ENCODE results near the gene ASTN1.

The ASTN1 gene

GRCh38 chr1:177163844-177164379, 600 bp downstream of the ASTN1 start:
- DNase-seq (ENCODE audit: extremely low read depth, low read depth), result no peak

GRCh38 chr1:177162243-177162642, 2.3 kb downstream of the ASTN1 start:
- no peak for TF ChIP-seq CTCF (IDR thresholded peaks at IDR 0.05; ENCODE audit: low read depth, low read length)
- DNase-seq (ENCODE audit: extremely low read depth, low read depth), result no peak

More at GRCh38 chr1:177163844-177164379, 600 bp downstream of the ASTN1 start:
- no peak for TF ChIP-seq CTCF (IDR thresholded peaks at IDR 0.05; ENCODE audit: low read depth, low read length)

GRCh38 chr1:177146499-177146898, 18.0 kb downstream of the ASTN1 start:
- TF ChIP-seq CTCF (IDR thresholded peaks at IDR 0.05; ENCODE audit: low read depth, low read length), result no peak
- DNase-seq (ENCODE audit: extremely low read depth, low read depth), result no peak

- DNase-seq (ENCODE audit: extremely low read depth, low read depth), result no peak
- TF ChIP-seq CTCF (IDR thresholded peaks at IDR 0.05; ENCODE audit: low read depth, low read length), result no peak
These were observed 19.1 kb downstream of the ASTN1 start for GRCh38 chr1:177145106-177146070.

GRCh38 chr1:177142791-177143271, 21.7 kb downstream of the ASTN1 start:
- no peak for TF ChIP-seq CTCF (IDR thresholded peaks at IDR 0.05; ENCODE audit: low read depth, low read length)
- no peak for DNase-seq (ENCODE audit: extremely low read depth, low read depth)

GRCh38 chr1:177142010-177142409, 22.5 kb downstream of the ASTN1 start:
- TF ChIP-seq CTCF (IDR thresholded peaks at IDR 0.05; ENCODE audit: low read depth, low read length), result no peak
- DNase-seq (ENCODE audit: extremely low read depth, low read depth), result no peak

GRCh38 chr1:177138347-177138746, 26.2 kb downstream of the ASTN1 start:
- DNase-seq (ENCODE audit: extremely low read depth, low read depth), result no peak
- TF ChIP-seq CTCF (IDR thresholded peaks at IDR 0.05; ENCODE audit: low read depth, low read length), result no peak

Data from AG09319 (cell line).